Stimulated activated naive CD4-positive, alpha-beta T cell treated with Interleukin-2 at 50 U/mL for 16 hours (primary cell): Measurements from ENCODE around the gene ARHGEF39.

ENCODE experiments used
- DNase-seq: peaks from one replicate; lab custom pipeline; 2025; lab: John Stamatoyannopoulos, UW

ARHGEF39 gene

DNA sequence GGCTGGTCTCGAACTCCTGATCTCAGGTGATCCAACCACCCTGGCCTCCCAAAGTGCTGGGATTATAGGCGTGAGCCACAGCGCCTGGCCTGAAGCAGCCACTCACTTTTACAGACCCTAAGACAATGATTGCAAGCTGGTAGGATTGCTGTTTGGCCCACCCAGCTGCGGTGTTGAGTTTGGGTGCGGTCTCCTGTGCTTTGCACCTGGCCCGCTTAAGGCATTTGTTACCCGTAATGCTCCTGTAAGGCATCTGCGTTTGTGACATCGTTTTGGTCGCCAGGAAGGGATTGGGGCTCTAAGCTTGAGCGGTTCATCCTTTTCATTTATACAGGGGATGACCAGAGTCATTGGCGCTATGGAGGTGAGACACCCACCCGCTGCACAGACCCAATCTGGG, 10.2 kb upstream of the ARHGEF39 start:
- DNase-seq: no peak

DNA sequence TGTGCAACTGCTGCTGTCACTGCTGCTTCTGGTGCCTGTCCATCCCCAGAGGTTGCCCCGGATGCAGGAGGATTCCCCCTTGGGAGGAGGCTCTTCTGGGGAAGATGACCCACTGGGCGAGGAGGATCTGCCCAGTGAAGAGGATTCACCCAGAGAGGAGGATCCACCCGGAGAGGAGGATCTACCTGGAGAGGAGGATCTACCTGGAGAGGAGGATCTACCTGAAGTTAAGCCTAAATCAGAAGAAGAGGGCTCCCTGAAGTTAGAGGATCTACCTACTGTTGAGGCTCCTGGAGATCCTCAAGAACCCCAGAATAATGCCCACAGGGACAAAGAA, 9.0 kb upstream of the ARHGEF39 start:
- no peak for DNase-seq

- DNase-seq: no peak
These were observed 8.4 kb upstream of the ARHGEF39 start, which contains the start of gene CA9 for GRCh38 chr9:35673132-35674024. Gene CA9, plus strand, starts transcription at chr9:35673928. Its CDS starts 32 bp downstream, at chr9:35673960.

DNA sequence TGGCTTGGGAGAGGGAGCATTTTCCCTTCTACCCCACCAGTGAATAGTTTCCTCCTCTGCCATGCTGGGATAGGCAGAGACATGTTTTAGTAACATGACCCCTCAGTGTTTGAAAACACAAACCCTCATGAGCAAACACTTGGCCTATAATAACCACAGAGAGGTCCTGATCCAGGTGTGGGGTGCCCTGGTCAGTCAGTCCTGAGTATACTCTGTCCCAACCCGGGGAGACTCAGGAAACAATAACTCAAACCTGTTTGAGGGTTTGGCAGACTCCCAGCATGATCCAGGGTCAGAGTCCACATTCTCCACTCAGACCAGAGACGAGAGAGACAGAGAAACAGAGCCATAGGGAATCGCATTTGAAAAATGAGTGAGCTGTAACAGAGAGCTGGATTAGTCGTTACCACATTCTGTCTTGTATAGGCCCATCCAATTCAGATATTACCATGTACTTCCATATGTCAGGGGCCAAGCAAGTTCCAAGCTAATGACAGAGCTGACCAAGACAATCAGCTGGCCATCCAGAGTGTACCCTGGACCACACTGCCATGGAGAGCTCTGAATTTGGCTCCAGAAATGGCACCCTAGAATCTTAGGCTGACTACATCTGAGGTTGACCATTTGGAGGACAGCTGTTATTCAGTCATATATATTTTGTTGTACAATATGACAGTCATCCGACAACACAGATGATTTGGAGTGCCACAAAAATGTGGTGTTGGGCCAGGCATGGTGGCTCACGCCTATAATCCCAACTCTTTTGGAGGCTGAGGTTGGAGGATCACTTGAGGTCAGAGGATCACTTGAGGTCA, 4.5 kb upstream of the ARHGEF39 start:
- DNase-seq: no peak

GRCh38 chr9:35667939-35668338, 2.9 kb upstream of the ARHGEF39 start:
- no peak for DNase-seq

- DNase-seq: no peak
These were observed 1.6 kb upstream of the ARHGEF39 start for GRCh38 chr9:35666549-35666948.

- no peak for DNase-seq
These were observed 1.1 kb upstream of the ARHGEF39 start for GRCh38 chr9:35666045-35666444.

- DNase-seq: no peak
These were observed 450 bp upstream of the ARHGEF39 start for GRCh38 chr9:35665471-35665818.

DNA sequence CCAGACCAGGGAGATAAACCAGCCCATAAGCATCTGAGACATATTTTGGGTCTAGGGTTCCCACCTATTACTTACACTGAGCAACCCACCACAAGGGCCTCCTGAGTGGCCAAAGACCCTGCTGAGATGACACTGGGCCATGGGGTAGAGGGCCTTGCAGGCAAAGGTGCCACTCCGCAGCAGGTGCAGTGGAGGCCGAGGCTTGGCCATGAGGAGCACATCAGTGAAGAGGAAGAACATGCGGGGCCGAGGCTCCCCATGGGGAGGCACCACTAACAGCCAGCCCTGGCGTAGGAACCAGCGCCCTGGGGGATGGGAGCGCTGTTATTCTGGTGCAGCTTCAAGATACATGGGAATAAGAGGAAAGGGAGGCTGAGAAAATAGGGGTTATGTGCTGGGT, 2.6 kb downstream of the ARHGEF39 start:
- DNase-seq: no peak

DNA sequence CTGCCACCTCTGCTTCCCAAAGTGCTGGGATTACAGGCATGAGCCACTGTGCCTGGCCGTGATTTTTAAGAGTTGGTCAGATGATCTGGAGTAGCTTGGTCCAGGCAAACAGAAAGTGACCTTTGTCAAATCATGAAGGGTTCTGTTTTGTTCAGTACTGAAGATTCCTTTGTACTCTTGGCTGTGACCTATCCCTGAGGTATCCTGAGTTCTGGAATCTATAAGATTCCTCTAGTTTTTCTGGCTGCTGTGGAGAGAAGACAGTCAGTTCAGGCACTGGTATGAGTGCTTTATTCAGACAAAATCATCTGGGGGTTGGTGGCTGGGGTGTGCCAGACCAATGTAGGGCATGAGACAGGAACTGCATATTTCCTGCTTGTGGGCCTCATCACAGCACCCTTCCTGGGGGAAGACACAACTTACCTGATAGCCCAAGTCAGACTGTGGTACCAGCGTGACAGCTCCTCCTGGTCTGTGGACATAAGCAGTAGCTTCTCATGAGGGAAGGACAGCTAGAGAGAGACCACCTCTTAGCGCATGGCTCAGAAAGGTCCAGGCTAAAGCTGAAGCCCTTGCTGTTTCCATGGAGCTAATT, 3.1 kb downstream of the ARHGEF39 start:
- no peak for DNase-seq

GRCh38 chr9:35660966-35661415, 4.0 kb downstream of the ARHGEF39 start:
- DNase-seq: no peak

DNA sequence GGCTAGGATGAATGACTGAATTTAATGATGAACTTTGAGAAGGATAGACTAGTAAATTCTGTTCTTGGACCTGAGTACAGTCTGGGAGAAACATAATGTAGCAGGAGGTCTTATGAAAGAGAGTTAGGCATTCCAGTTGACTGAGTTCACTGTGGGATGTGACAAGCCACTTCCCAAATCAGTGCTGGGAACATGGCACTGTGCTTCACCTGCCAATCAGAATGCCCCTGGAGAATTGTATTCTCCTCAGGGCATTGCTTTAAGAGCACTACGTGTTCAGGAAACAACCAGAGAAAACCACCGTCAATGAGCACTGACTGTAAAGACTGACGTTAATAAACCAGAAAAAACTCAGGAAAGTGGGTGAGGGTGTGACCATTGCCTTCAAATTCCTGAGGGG, 5.7 kb downstream of the ARHGEF39 start:
- DNase-seq: no peak

- DNase-seq: no peak
These were observed 6.1 kb downstream of the ARHGEF39 start for GRCh38 chr9:35658968-35659220.

DNA sequence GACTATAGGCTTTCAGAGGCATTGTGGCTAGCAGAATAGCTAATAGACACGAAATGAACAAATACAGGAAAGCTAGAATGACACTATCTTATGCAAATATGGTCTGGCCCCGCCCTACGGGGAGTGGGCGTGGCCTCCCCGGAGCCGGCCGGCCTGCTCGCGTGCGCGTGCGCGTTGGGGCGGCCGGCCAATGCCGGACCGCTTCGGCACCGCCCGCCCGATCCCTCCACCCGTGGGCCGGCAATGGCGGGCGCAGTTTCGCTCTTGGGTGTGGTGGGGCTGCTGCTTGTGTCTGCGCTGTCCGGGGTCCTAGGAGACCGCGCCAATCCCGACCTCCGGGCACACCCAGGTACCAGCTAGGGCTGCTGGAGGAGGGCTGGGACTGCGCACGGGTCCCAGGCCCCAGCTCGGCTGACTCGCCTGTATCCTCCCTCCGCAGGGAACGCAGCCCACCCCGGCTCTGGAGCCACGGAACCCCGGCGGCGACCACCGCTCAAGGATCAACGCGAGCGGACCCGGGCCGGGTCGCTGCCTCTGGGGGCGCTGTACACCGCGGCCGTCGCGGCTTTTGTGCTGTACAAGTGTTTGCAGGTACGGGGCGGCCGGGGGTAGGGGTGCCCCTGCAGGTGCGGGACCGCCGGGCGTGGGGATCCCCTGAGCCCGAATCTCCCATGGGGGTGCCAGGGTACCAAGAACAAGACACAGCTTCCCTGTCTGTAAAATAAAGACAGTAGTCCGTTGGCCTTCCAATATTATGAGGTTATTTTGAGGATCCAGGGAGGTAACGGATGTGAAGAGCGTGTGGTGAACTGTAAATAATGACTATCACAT, 6.6 kb downstream of the ARHGEF39 start, which contains the start of gene CCDC107:
Gene CCDC107 (plus strand): TSS at position 156 of the 831 bp plus-strand sequence. CDS start 88 bp downstream, at position 244.
- peak; percentile 73 for DNase-seq

GRCh38 chr9:35657546-35658136, 7.4 kb downstream of the ARHGEF39 start, which contains the start of gene RMRP:
Gene RMRP, minus strand, starts transcription at chr9:35658019.
- DNase-seq: peak; percentile 94

DNA sequence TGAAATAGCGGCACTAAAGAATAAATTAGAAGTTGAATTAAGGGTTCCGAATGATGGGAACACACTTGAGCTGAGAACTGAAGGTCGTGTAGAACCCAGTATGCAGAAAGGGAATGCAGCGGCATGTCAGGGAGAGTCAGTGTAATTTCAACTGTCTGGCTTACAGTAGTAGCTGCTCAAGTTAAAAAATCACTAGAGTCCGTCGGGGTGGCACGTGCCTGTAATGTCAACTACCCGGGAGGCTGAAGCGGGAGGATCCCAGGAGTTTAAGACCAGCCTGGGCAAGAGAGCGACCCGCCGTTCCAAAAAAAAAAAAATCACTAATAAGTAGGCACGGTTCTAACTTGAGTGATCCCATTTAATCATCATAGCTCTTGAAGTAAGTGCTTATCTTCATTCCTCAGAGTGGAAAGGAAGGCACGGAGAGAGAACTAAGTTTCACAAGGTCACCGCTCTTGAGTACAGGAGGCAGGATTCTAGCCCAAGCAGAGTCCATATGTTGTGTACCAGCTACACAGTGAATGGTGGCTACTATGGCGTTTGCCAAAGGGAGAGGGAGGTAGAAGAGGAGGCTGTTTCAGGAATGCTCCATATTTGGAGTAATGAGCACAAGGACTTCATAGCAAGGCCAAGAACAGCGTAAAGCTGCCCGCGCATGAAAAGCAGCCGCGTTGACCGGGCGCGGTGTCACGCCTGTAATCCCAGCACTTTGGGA, 8.0 kb downstream of the ARHGEF39 start:
- no peak for DNase-seq

DNA sequence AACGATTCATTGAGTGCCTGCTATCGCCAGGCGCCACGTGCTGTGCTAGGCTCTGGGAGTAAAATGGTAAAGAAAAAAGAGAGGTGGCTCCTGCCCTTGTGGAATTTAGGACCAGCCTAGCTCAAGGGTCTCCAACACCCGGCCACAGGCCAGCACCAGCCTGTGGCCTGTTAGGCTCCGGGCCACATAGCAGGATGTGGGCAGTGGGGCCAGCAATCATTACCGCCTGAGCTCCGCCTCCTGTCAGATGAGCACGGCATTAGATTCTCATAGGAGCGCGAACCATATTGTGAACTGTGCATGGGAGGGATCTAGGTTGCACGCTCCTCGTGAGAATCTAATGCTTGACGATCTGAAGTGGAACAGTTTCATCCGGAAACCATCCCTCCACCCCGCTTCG, 8.6 kb downstream of the ARHGEF39 start:
- DNase-seq: no peak

GRCh38 chr9:35653611-35654010, 11.4 kb downstream of the ARHGEF39 start:
- DNase-seq: no peak

- no peak for DNase-seq
These were observed 12.2 kb downstream of the ARHGEF39 start for GRCh38 chr9:35652829-35653209.

DNA sequence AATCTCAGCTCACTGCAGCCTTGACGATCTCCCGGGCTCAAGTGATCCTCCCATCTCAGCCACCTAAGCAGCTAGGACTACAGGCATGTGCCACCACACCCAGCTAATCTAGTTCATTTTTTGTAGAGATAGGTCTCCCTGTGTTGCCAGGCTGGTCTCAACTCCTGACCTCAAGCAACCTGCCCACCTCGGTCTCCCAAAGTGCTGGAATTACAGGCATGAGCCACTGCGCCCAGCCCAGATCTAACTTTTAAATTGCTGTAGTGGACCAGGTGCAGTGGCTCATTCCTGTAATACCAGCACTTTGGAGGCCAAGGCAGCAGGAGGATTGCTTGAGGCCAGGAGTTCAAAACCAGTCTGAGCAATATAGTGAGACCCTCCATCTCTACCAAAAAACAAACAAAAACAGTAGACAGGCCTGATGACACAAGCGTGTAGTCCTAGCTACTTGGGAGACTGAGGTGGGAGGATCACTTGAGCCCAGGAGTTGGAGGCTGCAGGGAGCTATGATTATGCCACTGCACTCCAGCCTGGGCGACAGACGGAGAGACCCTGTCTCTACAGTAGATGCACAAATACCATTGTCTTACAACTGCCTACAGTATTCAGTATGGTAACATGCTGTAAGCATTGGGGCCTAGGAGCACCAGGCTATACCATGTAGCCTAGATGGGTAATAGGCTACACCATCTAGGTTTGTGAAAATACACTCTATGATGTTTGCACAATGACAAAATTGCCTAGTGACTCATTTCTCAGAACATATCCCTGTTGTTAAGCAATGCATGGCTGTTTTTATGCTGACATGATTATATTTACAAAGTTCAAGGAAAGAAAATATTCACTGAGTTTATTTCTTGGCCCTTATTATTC, 12.8 kb downstream of the ARHGEF39 start:
- no peak for DNase-seq
